HepG2 (cell line): ENCODE measurements around the gene MFSD11. TPM values are rescaled to one million over a fixed set of nuclear protein-coding genes. Genes with fewer than 3 reads are reported as not detected.
A peak's percentile ranks its signal among the peaks of the same experiment; 100 is the strongest.

ENCODE experiments used
- ASH2L ChIP-seq: fragments of 300-600, 200-600 bp; sonication (generic); IDR thresholded peaks from 2 replicates; pipeline ENCODE4 v1.7.0; 2017; ENCODE audit warnings: low read depth, mild to moderate bottlenecking, moderate library complexity, mixed read lengths, low read length; ENCODE audit not compliant: insufficient read length
- FOXA3 ChIP-seq: IDR thresholded peaks from 2 replicates; pipeline ENCODE4 v1.6.1; 2016; ENCODE audit warnings: missing genetic modification reagents, missing compliant biosample characterization
- FOXP1 ChIP-seq, 2 experiments: fragments of 450-650 bp in 1 of 2; IDR thresholded peaks; 2 replicates each; pipeline ENCODE4 v1.6.1; 2017 to 2018; ENCODE audit warnings: antibody characterized with exemption in 1 of 2
- HMG20A ChIP-seq: IDR thresholded peaks from 2 replicates; pipeline ENCODE4 v1.6.1; 2016; ENCODE audit warnings: borderline replicate concordance
- HNRNPUL1 ChIP-seq: fragments of 200-400 bp; formaldehyde crosslinking; IDR thresholded peaks from 2 replicates; pipeline ENCODE4 v1.6.1; 2017; ENCODE audit warnings: low read depth, mild to moderate bottlenecking, low read length, moderate library complexity
- MIER2 ChIP-seq: IDR thresholded peaks from 2 replicates; pipeline ENCODE4 v1.6.1; 2016; ENCODE audit warnings: missing biosample characterization, missing genetic modification reagents
- SP4 ChIP-seq: sonication (generic); formaldehyde crosslinking; IDR thresholded peaks from 2 replicates; pipeline ENCODE4 v1.8.1; 2023; ENCODE audit warnings: mild to moderate bottlenecking, missing genetic modification reagents
- TEAD3 ChIP-seq: optimal IDR thresholded peaks from 2 replicates; pipeline ENCODE3; 2016; ENCODE audit warnings: borderline replicate concordance
- ZNF138 ChIP-seq: sonication (generic); formaldehyde crosslinking; IDR thresholded peaks from 2 replicates; pipeline ENCODE4 v1.5.0; 2020; ENCODE audit warnings: mild to moderate bottlenecking, low read depth, missing genetic modification reagents
- ZNF468 ChIP-seq: sonication (generic); formaldehyde crosslinking; IDR thresholded peaks from 2 replicates; pipeline ENCODE4 v1.8.0; 2022; ENCODE audit warnings: mild to moderate bottlenecking, moderate library complexity, missing genetic modification reagents
- ZNF788 ChIP-seq: sonication (generic); formaldehyde crosslinking; IDR thresholded peaks from 2 replicates; pipeline ENCODE4 v1.5.0; 2020; ENCODE audit warnings: mild to moderate bottlenecking, missing genetic modification reagents, borderline replicate concordance
- ZNF878 ChIP-seq: sonication (generic); formaldehyde crosslinking; IDR thresholded peaks from 2 replicates; pipeline ENCODE4 v1.8.1; 2023; ENCODE audit warnings: mild to moderate bottlenecking, missing genetic modification reagents, moderate library complexity
- ZSCAN21 ChIP-seq: sonication (generic); formaldehyde crosslinking; IDR thresholded peaks from 2 replicates; pipeline ENCODE4 v1.8.0; 2022; ENCODE audit warnings: mild to moderate bottlenecking, missing genetic modification reagents, moderate library complexity, borderline replicate concordance
- polyA plus RNA-seq, 8 experiments: library from polyadenylated mRNA; depleted of rRNA in 3 of 8; stranded (reverse) in 7 of 8; unstranded in 1 of 8; fragments of >200 nt; fragmentation: Illumina TruSeq in 4 of 8; extraction: Trizol in 4 of 8; gene quantifications; 2 replicates each; pipeline versions ENCODE4 v1.2.1 to v1.2.3, GENCODE V29; 2011 to 2016; ENCODE audit warnings: low read depth in 4 of 8, missing spikeins in 1 of 8, mixed read lengths in 1 of 8; ENCODE audit not compliant: insufficient read depth in 1 of 8
- total RNA-seq, 5 experiments: library from RNA; depleted of rRNA; stranded (reverse); fragments of >200 nt; fragmentation: Illumina TruSeq; extraction: Trizol; gene quantifications; 2 replicates each; pipeline ENCODE4 v1.2.3, GENCODE V29; 2016; ENCODE audit warnings: low read depth in 1 of 5
- TF ChIP-seq, protein P1 (sequence below): IDR thresholded peaks from 2 replicates; pipeline ENCODE4 v1.6.1; 2018; ENCODE audit warnings: missing genetic modification reagents
- TF ChIP-seq, protein P2 (sequence below): sonication (generic); formaldehyde crosslinking; IDR thresholded peaks from 2 replicates; pipeline ENCODE4 v1.4.0; 2020; ENCODE audit warnings: mild to moderate bottlenecking, missing genetic modification reagents
- TF ChIP-seq, protein P3 (sequence below): sonication (generic); formaldehyde crosslinking; IDR thresholded peaks from 2 replicates; pipeline ENCODE4 v1.5.1; 2020; ENCODE audit warnings: missing genetic modification reagents, mild to moderate bottlenecking, borderline replicate concordance
- TF ChIP-seq, protein P4 (sequence below): sonication (generic); formaldehyde crosslinking; IDR thresholded peaks from 2 replicates; pipeline ENCODE4 v1.8.1; 2023; ENCODE audit warnings: mild to moderate bottlenecking, missing genetic modification reagents, borderline replicate concordance

MFSD11 gene
- total and polyA plus RNA-seq, 2 of the 13 experiments (the other 11 are each of a cell fraction or from before 2014, with no cell fraction given): 26.1 to 36.3 TPM

- TF ChIP-seq ZSCAN21 (CRISPR knock-in tag) (no peak), ZNF468 (CRISPR knock-in tag) (no peak), MIER2 (CRISPR knock-in tag) (peak; percentile 59; the same call in 1 of the 2 replicates), ASH2L (no peak), FOXA3 (peak; percentile 43; the same call in 1 of the 2 replicates), HMG20A (no peak), TEAD3 (CRISPR knock-in tag) (peak; percentile 98), ZNF788 (CRISPR knock-in tag) (no peak), ZNF138 (no peak), HNRNPUL1 (no peak), ZNF878 (no peak), SP4 (no peak), FOXP1 (IDR thresholded peaks at IDR 0.05) (no peak), FOXP1 (CRISPR knock-in tag; IDR thresholded peaks at IDR 0.05) (peak; percentile 29; the same call in 1 of the 2 replicates)
- TF ChIP-seq, protein P1, sequence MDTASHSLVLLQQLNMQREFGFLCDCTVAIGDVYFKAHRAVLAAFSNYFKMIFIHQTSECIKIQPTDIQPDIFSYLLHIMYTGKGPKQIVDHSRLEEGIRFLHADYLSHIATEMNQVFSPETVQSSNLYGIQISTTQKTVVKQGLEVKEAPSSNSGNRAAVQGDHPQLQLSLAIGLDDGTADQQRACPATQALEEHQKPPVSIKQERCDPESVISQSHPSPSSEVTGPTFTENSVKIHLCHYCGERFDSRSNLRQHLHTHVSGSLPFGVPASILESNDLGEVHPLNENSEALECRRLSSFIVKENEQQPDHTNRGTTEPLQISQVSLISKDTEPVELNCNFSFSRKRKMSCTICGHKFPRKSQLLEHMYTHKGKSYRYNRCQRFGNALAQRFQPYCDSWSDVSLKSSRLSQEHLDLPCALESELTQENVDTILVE: no peak
- TF ChIP-seq, protein P2, sequence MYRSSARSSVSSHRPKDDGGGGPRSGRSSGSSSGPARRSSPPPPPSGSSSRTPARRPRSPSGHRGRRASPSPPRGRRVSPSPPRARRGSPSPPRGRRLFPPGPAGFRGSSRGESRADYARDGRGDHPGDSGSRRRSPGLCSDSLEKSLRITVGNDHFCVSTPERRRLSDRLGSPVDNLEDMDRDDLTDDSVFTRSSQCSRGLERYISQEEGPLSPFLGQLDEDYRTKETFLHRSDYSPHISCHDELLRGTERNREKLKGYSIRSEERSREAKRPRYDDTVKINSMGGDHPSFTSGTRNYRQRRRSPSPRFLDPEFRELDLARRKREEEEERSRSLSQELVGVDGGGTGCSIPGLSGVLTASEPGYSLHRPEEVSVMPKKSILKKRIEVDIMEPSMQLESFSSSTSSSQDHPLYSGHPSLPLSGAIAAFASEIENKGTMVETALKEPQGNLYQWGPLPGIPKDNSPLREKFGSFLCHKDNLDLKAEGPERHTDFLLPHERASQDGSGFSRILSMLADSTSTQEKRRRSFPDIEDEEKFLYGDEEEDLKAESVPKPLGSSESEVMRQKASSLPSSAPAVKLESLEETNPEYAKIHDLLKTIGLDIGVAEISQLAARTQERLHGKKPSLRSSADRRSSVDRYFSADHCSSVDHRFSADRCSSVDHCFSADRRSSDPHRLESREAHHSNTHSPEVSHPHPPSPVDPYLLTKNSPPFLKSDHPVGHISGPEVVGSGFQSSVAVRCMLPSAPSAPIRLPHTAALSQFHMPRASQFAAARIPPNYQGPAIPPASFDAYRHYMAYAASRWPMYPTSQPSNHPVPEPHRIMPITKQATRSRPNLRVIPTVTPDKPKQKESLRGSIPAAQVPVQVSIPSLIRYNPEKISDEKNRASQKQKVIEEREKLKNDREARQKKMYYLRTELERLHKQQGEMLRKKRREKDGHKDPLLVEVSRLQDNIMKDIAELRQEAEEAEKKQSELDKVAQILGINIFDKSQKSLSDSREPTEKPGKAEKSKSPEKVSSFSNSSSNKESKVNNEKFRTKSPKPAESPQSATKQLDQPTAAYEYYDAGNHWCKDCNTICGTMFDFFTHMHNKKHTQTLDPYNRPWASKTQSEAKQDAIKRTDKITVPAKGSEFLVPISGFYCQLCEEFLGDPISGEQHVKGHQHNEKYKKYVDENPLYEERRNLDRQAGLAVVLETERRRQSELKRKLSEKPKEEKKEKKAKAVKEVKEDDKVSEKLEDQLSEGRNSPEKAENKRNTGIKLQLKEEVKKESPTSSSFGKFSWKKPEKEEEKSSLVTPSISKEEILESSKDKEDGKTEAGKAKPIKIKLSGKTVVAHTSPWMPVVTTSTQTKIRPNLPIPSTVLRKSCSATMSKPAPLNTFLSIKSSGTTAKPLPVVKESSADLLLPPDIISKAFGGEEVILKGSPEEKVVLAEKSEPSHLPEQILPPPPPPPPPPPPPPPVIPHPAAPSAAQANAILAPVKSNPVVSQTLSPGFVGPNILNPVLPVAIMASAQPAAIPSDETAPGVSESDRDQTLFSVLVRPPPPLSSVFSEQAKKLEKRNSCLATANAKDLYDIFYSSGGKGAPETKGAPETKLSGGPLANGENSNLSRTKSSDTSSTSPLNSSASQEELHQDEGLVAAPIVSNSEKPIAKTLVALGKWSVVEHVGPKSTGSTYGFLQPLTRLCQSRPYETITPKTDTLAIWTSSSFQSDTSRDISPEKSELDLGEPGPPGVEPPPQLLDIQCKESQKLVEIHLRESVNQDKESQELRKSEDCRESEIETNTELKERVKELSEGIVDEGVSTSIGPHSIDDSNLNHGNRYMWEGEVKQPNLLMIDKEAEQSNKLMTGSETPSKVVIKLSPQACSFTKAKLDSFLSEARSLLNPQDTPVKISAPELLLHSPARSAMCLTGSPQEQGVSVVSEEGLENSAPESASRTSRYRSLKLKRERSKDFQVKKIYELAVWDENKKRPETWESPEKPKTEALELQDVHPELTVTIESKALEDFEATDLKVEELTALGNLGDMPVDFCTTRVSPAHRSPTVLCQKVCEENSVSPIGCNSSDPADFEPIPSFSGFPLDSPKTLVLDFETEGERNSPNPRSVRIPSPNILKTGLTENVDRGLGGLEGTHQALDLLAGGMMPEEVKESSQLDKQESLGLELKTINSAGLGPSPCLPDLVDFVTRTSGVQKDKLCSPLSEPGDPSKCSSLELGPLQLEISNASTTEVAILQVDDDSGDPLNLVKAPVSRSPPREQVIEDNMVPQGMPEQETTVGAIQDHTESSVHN (CRISPR knock-in tag): 0 out of 2 replicates have a peak, but pooled peaks have one; percentile 5
- TF ChIP-seq, protein P3, sequence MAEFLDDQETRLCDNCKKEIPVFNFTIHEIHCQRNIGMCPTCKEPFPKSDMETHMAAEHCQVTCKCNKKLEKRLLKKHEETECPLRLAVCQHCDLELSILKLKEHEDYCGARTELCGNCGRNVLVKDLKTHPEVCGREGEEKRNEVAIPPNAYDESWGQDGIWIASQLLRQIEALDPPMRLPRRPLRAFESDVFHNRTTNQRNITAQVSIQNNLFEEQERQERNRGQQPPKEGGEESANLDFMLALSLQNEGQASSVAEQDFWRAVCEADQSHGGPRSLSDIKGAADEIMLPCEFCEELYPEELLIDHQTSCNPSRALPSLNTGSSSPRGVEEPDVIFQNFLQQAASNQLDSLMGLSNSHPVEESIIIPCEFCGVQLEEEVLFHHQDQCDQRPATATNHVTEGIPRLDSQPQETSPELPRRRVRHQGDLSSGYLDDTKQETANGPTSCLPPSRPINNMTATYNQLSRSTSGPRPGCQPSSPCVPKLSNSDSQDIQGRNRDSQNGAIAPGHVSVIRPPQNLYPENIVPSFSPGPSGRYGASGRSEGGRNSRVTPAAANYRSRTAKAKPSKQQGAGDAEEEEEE (CRISPR knock-in tag): 0 out of 2 replicates have a peak, but pooled peaks have one; percentile 1
- TF ChIP-seq, protein P4, sequence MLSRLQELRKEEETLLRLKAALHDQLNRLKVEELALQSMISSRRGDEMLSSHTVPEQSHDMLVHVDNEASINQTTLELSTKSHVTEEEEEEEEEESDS (CRISPR knock-in tag): peak; percentile 65; the same call in 1 of the 2 replicates
These were observed 36.4 kb upstream of the MFSD11 start (continued) for GRCh38 chr17:76701471-76701967.
